Epithelial cell of proximal tubule (primary cell): ENCODE results near the gene CARD14. TPM values are rescaled to one million over a fixed set of nuclear protein-coding genes. Genes with fewer than 3 reads are reported as not detected.

Experiments used
- DNase-seq: peaks from one replicate; pipeline ENCODE4 v3.0.0-alpha.2; 2011; ENCODE audit warnings: low read depth
- H3K4me3 ChIP-seq: 2 replicates; pipeline ENCODE4 v1.5.1; 2011; ENCODE audit warnings: low read depth, mild to moderate bottlenecking, low read length
- CTCF ChIP-seq: conservative IDR thresholded peaks from 2 replicates; pipeline ENCODE4 v1.5.1; 2012; ENCODE audit warnings: low read depth, mild to moderate bottlenecking, low read length
- total RNA-seq: library from RNA; depleted of rRNA; stranded (reverse); fragments of >200 nt; gene quantifications from 2 replicates; pipeline ENCODE4 v1.2.3, GENCODE V29; 2015

The CARD14 gene
- total RNA-seq, 1 donor from 2014 or later: 0.06 TPM

- TF ChIP-seq CTCF: no peak
- H3K4me3 ChIP-seq: no peak overlapping the region
- no peak for DNase-seq
Observed at GRCh38 chr17:80224683-80225082, 54.9 kb downstream of the CARD14 start.

GRCh38 chr17:80225230-80225629 is 55.4 kb downstream of the CARD14 start:
- no peak for DNase-seq
- TF ChIP-seq CTCF: no peak
- H3K4me3 ChIP-seq: no peak overlapping the region

GRCh38 chr17:80227156-80227555 is 57.3 kb downstream of the CARD14 start:
- DNase-seq: no peak
- no peak overlapping the region for H3K4me3 ChIP-seq
- no peak for TF ChIP-seq CTCF

- DNase-seq: no peak
- H3K4me3 ChIP-seq: no peak overlapping the region
- TF ChIP-seq CTCF: no peak
Observed at GRCh38 chr17:80227666-80228065, 57.8 kb downstream of the CARD14 start.

GRCh38 chr17:80228477-80228876 is 58.6 kb downstream of the CARD14 start:
- no peak overlapping the region for H3K4me3 ChIP-seq
- DNase-seq: no peak
- TF ChIP-seq CTCF: no peak

- no peak overlapping the region for H3K4me3 ChIP-seq
- no peak for DNase-seq
- TF ChIP-seq CTCF: no peak
Observed at GRCh38 chr17:80229011-80229410, 59.2 kb downstream of the CARD14 start.

- no peak for TF ChIP-seq CTCF
- no peak for DNase-seq
- H3K4me3 ChIP-seq: no peak overlapping the region
Observed at GRCh38 chr17:80232438-80232837, 62.6 kb downstream of the CARD14 start.
